B cell (primary cell): ENCODE data around the gene SLC5A2. TPM values are rescaled to one million over a fixed set of nuclear protein-coding genes. Genes with fewer than 3 reads are reported as not detected.

Experiments
- ATAC-seq: fragments of 200-7000 bp; cut with Tn5 transposase; one replicate; pipeline ENCODE4 v1.10.0; 2021; ENCODE audit warnings: low read depth, mild to moderate bottlenecking, moderate number of reproducible peaks, moderate library complexity
- CTCF ChIA-PET: fragments of 350-600 bp; sonication (Branson Sonifier 250); formaldehyde crosslinking; loops from one replicate; lab custom pipeline; 2021; ENCODE audit warnings: antibody characterized with exemption, inconsistent platforms; lab: Charles Lee
- POLR2A ChIA-PET: fragments of 350-600 bp; sonication (Branson Sonifier 250); formaldehyde crosslinking; loops from one replicate; lab custom pipeline; 2021; ENCODE audit warnings: antibody characterized with exemption; lab: Charles Lee
- DNase-seq: peaks from one replicate; pipeline ENCODE4 v3.0.0; 2013
- H2AFZ ChIP-seq: 2 replicates; pipeline ENCODE4 v1.6.1; 2012; ENCODE audit warnings: mild to moderate bottlenecking, low read depth, low read length; ENCODE audit not compliant: insufficient read depth, poor library complexity, severe bottlenecking
- H3K27ac ChIP-seq, 2 donors: 1 replicate in 1 of 2; 2 replicates in 1 of 2; pipeline ENCODE4 v1.5.1; 2012 to 2013; ENCODE audit warnings: low read length in 2 of 2, mild to moderate bottlenecking in 2 of 2, moderate library complexity in 1 of 2
- H3K27me3 ChIP-seq, 4 experiments: fragments of 200-600 bp in 1 of 4; sonication (generic) in 1 of 4; replicated peaks in 1 of 4; 1 replicate in 2 of 4; 2 replicates in 2 of 4; pipeline versions ENCODE4 v1.6.1 to v1.7.0; 2013 to 2016; ENCODE audit warnings: low read length in 3 of 4, mild to moderate bottlenecking in 2 of 4, mixed read lengths in 1 of 4, moderate library complexity in 1 of 4; ENCODE audit not compliant: insufficient read depth in 4 of 4, control insufficient read depth in 3 of 4; ENCODE audit errors: control extremely low read depth in 1 of 4
- H3K36me3 ChIP-seq, 2 experiments: replicated peaks in 1 of 2; 1 replicate in 1 of 2; 2 replicates in 1 of 2; pipeline versions ENCODE4 v1.6.1 to v1.7.1; 2013; ENCODE audit warnings: low read length in 1 of 2; ENCODE audit not compliant: insufficient read depth in 2 of 2, control insufficient read depth in 1 of 2; ENCODE audit errors: control extremely low read depth in 1 of 2, extremely low read depth in 1 of 2
- H3K4me1 ChIP-seq, 2 donors: fragments of 200-600 bp in 1 of 2; sonication (generic) in 1 of 2; 1 replicate in 1 of 2; 2 replicates in 1 of 2; pipeline versions ENCODE4 v1.5.1 to v1.6.1; 2013 to 2017; ENCODE audit warnings: low read length in 2 of 2; ENCODE audit not compliant: control insufficient read depth in 2 of 2, insufficient read depth in 2 of 2
- H3K4me2 ChIP-seq: replicated peaks from 2 replicates; pipeline ENCODE3; 2012; ENCODE audit warnings: mild to moderate bottlenecking, low read depth, low read length; ENCODE audit not compliant: poor library complexity, severe bottlenecking
- H3K4me3 ChIP-seq, 5 experiments: fragments of 200-600 bp in 1 of 5; sonication (generic) in 1 of 5; 1 replicate in 3 of 5; 2 replicates in 2 of 5; pipeline versions ENCODE4 v1.5.1 to v1.7.0; 2011 to 2016; ENCODE audit warnings: low read length in 4 of 5, mild to moderate bottlenecking in 4 of 5, low read depth in 2 of 5, control low read depth in 1 of 5, moderate library complexity in 1 of 5; ENCODE audit not compliant: insufficient read depth in 1 of 5; ENCODE audit errors: control extremely low read depth in 1 of 5, extremely low read depth in 1 of 5
- H3K79me2 ChIP-seq: fragments of 200-600 bp; sonication (generic); one replicate; pipeline ENCODE4 v1.6.0; 2016; ENCODE audit warnings: low read length; ENCODE audit not compliant: control insufficient read depth, insufficient read depth
- H3K9ac ChIP-seq: fragments of 200-600 bp; sonication (generic); 2 replicates; pipeline ENCODE4 v1.6.1; 2017; ENCODE audit warnings: mild to moderate bottlenecking, low read length, moderate library complexity
- H3K9me3 ChIP-seq, 3 donors: one replicate each; pipeline versions ENCODE4 v1.6.1 to v1.7.1; 2013; ENCODE audit warnings: low read length in 2 of 3; ENCODE audit not compliant: control insufficient read depth in 2 of 3, insufficient read depth in 1 of 3; ENCODE audit errors: control extremely low read depth in 1 of 3
- H4K20me1 ChIP-seq: 2 replicates; pipeline ENCODE4 v1.6.0; 2012; ENCODE audit warnings: mild to moderate bottlenecking, low read length; ENCODE audit not compliant: insufficient read depth, control insufficient read depth, poor library complexity, severe bottlenecking
- H3K27ac Mint-ChIP-seq: one replicate; pipeline ENCODE4 v1.8.0; 2021; ENCODE audit warnings: mixed read lengths
- H3K27me3 Mint-ChIP-seq: one replicate; pipeline ENCODE4 v1.8.0; 2021; ENCODE audit warnings: mixed read lengths
- H3K4me1 Mint-ChIP-seq: one replicate; pipeline ENCODE4 v1.8.0; 2021; ENCODE audit warnings: mixed read lengths
- H3K4me3 Mint-ChIP-seq: one replicate; pipeline ENCODE4 v1.8.0; 2021; ENCODE audit warnings: mixed read lengths
- H3K9me3 Mint-ChIP-seq: one replicate; pipeline ENCODE4 v1.8.0; 2022; ENCODE audit warnings: mixed read lengths; ENCODE audit not compliant: insufficient read depth
- EZH2 ChIP-seq: IDR thresholded peaks from 2 replicates; pipeline ENCODE4 v1.6.1; 2012; ENCODE audit warnings: borderline replicate concordance, low read depth, mild to moderate bottlenecking, moderate library complexity, low read length; ENCODE audit not compliant: insufficient read depth, poor library complexity, severe bottlenecking
- WGBS: methylation state at CpG from one replicate; pipeline ENCODE4 v1.1.5; 2013; ENCODE audit warnings: missing lambda C conversion rate; ENCODE audit not compliant: insufficient coverage; 5-methylcytosine and 5-hydroxymethylcytosine counted together
- intact Hi-C: fragments of 100-400 bp; cut with micrococcal nuclease; formaldehyde crosslinking; loops from one replicate; pipeline ENCODE4 v1.10.0; 2022
- polyA plus RNA-seq: library from polyadenylated mRNA; depleted of rRNA; stranded (reverse); fragments of >200 nt; gene quantifications from 2 replicates; pipeline ENCODE4 v1.2.3, GENCODE V29; 2012
- total RNA-seq, 2 donors: library from RNA; stranded (reverse); fragments of 120-200 nt in 1 of 2; gene quantifications; 1 replicate in 1 of 2; 2 replicates in 1 of 2; pipeline versions ENCODE4 v1.2.3 to v1.2.4, GENCODE V29; 2013 to 2022
- TF ChIP-seq, protein P1 (sequence below): fragments of 200-600 bp; IDR thresholded peaks from one replicate; pipeline ENCODE4 v1.8.0; 2022; ENCODE audit warnings: antibody characterized with exemption, mild to moderate bottlenecking

The SLC5A2 gene
- total and polyA plus RNA-seq, 2 donors (not counting 1 experiment from before 2014, with no cell fraction given) = 0.67 to 0.69 TPM

DNA sequence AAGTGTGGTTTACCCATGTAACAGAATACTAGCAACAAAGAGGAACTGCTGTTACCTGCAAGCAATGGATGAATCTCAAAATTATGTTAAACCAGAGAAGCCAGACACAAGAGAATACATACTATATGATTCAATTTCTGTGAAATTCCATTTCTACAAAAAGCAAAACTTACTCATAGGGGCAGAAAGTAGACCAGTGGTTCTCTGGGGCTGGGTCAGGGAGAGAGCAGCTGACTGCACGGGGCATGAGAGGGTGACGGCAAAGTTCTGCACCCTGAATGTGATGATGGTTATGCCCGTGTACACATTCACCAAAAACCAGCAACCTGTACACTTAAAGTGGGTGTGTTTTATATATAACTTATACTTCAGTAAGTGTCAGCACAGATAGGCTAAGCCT, 43.4 kb upstream of the SLC5A2 start:
- H3K4me1 Mint-ChIP-seq = peaks cover 19% of the 10 kb centered on the region
- no CpG with 5 or more reads among the region's 3 CpGs for WGBS
- peaks cover 3% of the 10 kb centered on the region for H3K27me3 Mint-ChIP-seq

DNA sequence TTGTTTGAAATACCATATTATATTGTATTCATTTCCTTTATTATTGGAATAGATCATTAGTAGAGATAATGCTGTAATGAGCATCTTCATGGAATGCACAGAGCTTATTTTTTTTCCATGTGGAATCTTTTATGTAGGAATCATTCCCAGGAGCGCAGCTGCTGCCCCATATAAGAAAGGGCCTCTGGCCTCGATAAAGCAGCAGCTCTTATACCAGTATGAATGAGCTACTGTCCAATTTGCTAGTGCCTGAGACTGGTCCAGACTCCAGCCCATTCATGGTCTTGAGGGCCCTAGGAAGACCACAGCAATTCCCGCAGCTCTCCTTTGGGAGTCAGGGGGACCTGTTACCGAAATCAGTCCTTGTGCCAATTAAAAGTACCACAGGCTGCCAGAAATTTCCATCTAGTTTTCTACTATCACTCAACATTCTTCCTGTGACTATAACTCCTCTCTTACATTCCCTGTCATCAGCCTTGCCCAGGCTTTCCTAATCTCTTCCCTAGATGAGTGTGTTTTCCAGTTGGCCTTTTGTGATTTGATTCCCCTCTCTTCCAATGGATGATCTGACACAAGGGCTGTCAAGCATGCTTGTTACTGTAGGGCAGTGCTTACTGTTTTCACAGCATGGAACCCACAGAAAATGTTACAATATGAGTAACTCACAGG, 42.3 kb upstream of the SLC5A2 start:
- intact Hi-C loops = loop anchor here (5.0 kb wide), 1 partner anchor 238 kb away; the partner anchor contains the start of gene PYCARD
- WGBS = 98% methylated on average over 4 of the region's 4 CpGs
- H3K79me2 ChIP-seq = no peaks in the 10 kb centered on the region

More for the DNA sequence above, 43.4 kb upstream of the SLC5A2 start:
- Histone ChIP-seq H3K9me3 (no peaks in the 10 kb centered on the region), H3K27ac (no peak overlapping the region), H2AFZ (no peak overlapping the region), H3K4me3 (no peak overlapping the region), H3K4me2 (peak overlapping the region; percentile 32), H3K36me3 (no peaks in the 10 kb centered on the region), H4K20me1 (no peaks in the 10 kb centered on the region), H3K4me1 (peaks cover 11 to 12% of the 10 kb centered on the region in 2 donors), H3K79me2 (no peaks in the 10 kb centered on the region), H3K9ac (no peak overlapping the region), H3K27me3 (peaks cover 0 to 6% (median 2%) of the 10 kb centered on the region in 4 experiments)
- intact Hi-C loops = no loop called here
- Mint-ChIP-seq H3K9me3 (no peaks in the 10 kb centered on the region), H3K4me3 (no peak overlapping the region), H3K27ac (no peak overlapping the region)
- TF ChIP-seq, protein P1, sequence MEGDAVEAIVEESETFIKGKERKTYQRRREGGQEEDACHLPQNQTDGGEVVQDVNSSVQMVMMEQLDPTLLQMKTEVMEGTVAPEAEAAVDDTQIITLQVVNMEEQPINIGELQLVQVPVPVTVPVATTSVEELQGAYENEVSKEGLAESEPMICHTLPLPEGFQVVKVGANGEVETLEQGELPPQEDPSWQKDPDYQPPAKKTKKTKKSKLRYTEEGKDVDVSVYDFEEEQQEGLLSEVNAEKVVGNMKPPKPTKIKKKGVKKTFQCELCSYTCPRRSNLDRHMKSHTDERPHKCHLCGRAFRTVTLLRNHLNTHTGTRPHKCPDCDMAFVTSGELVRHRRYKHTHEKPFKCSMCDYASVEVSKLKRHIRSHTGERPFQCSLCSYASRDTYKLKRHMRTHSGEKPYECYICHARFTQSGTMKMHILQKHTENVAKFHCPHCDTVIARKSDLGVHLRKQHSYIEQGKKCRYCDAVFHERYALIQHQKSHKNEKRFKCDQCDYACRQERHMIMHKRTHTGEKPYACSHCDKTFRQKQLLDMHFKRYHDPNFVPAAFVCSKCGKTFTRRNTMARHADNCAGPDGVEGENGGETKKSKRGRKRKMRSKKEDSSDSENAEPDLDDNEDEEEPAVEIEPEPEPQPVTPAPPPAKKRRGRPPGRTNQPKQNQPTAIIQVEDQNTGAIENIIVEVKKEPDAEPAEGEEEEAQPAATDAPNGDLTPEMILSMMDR = no peak
- ChIA-PET POLR2A (interaction anchor here (0.6 kb wide), 1 partner anchor 382 kb away, joined by 3 read pairs; no protein-coding TSS in a partner anchor), CTCF (no interaction called here)
- ATAC-seq (no peak), DNase-seq (no peak)

More for the DNA sequence above, 42.3 kb upstream of the SLC5A2 start:
- H3K9ac ChIP-seq = no peak overlapping the region
- POLR2A ChIA-PET = interaction anchor here (0.5 kb wide), 1 partner anchor 710 kb away, joined by 5 read pairs; no protein-coding TSS in a partner anchor
- DNase-seq = no peak
- CTCF ChIA-PET = interaction anchor here (0.6 to 1.3 kb wide), 2 partner anchors 282 to 456 kb away, joined by 3 to 4 read pairs; partner anchors contain the start of gene HSD3B7
- TF ChIP-seq EZH2 = no peak
- peaks cover 19% of the 10 kb centered on the region for H3K4me1 Mint-ChIP-seq
- no peak overlapping the region for H3K4me3 Mint-ChIP-seq
- no peaks in the 10 kb centered on the region for H4K20me1 ChIP-seq
- H3K9me3 ChIP-seq = no peaks in the 10 kb centered on the region
- no peak overlapping the region for H3K27ac ChIP-seq
- no peak for ATAC-seq
- peaks cover 11 to 12% of the 10 kb centered on the region in 2 donors for H3K4me1 ChIP-seq
- H3K27me3 Mint-ChIP-seq = peaks cover 3% of the 10 kb centered on the region
- H3K36me3 ChIP-seq = no peaks in the 10 kb centered on the region
- H3K4me3 ChIP-seq = no peak overlapping the region
- peaks cover 0 to 6% (median 2%) of the 10 kb centered on the region in 4 experiments for H3K27me3 ChIP-seq
- no peak overlapping the region for H3K4me2 ChIP-seq
- H2AFZ ChIP-seq = no peak overlapping the region
- no peaks in the 10 kb centered on the region for H3K9me3 Mint-ChIP-seq
- no peak overlapping the region for H3K27ac Mint-ChIP-seq
